NCI-H2029 treated with DMSO at 0.1 percent for 48 hours (cell line): Measurements from ENCODE around the gene HOXC9.

Source experiments
- DNase-seq: peaks from one replicate; lab custom pipeline; 2025; lab: John Stamatoyannopoulos, UW

Gene HOXC9

DNA sequence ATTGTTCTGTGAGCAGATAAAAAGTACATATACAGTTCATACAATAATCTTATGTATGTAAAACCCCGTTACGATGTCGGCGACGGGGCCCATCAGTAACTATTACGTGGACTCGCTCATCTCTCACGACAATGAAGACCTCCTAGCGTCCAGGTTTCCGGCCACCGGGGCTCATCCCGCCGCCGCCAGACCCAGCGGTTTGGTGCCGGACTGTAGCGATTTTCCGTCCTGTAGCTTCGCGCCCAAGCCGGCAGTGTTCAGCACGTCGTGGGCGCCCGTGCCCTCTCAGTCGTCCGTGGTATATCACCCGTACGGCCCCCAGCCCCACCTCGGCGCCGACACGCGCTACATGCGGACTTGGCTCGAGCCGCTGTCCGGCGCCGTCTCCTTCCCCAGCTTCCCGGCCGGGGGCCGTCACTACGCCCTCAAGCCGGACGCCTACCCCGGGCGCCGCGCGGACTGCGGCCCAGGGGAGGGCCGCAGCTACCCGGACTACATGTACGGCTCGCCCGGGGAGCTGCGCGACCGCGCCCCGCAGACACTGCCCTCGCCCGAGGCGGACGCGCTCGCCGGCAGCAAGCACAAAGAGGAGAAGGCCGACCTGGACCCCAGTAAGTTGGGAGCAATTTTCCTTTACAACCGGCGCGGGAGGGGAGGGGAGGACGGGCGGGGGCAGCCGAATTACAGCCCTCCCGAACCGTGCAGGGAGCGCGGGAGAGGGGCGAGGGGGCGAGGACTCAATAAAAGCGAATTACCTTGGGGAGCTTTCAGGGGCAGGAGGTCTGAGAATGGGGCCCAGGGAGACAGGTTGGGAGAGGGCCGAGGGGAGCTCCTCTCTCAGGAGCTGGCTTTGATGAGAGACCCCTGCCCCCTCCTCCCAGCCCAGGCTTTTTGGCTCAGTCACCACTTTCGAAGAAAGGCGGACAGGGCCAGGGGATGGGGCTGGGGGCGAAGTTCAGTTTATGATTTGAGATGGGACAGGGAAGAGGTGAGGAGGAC, at the start of gene HOXC9:
TSS of gene HOXC9 (plus strand) at position 46 of the 999 bp plus-strand sequence. CDS start at position 74, 28 bp downstream.
- no peak for DNase-seq

DNA sequence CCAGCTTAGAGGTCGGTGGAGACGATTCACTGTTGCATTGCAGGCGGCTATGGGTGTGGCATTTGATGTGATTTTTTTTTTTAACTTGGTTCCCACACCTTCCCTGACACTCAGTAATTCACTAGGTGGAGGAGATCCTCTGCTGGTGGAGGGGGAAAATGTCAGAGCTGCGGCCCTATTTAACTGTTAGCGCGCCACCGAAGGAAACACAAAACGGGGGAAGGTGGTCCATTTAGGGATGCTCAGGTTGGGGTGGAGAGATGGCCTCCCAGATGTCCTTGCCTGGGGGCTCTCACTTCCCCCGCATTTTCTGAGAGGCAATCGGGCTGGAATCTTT, 49.6 kb upstream of the HOXC9 start:
- DNase-seq, result no peak

DNA sequence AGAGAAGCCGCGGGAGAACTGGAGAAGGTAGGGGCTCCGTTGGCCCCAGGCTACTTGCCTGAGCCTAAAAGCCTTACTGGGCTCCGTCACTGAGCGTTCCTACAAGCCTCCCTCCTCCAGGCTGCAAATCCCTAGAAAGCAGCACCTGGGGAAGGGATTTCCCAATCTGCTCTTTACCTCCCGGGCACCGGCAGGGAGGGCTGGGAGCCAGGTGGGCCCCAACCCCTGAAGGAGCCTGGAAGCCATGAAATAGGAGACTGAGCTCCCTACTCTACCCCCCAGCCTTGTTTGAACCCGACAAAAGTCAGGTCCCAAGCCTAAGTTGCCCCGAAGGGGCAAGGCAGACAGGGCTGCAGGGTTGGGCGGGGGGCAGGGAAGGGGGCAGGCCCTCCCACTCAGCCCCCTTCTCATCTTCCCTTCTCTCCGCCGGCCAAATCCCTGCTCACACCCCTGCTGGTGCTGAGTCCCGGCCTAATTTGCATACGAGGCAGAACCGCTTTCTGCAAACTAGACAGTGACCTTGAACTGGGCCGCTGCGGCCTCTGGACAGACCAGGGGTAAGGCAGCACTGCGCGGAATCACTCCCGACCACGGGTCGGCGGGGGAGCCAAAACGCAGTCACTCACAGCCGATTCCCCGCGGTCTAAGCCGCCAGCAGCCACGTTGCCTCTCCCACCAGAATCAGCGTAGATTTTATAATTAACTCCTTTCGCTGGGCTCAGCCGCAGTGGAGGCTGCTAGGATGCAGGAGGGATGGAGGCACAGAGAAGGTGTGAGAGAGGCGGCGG, 49.0 kb upstream of the HOXC9 start:
- no peak for DNase-seq

DNA sequence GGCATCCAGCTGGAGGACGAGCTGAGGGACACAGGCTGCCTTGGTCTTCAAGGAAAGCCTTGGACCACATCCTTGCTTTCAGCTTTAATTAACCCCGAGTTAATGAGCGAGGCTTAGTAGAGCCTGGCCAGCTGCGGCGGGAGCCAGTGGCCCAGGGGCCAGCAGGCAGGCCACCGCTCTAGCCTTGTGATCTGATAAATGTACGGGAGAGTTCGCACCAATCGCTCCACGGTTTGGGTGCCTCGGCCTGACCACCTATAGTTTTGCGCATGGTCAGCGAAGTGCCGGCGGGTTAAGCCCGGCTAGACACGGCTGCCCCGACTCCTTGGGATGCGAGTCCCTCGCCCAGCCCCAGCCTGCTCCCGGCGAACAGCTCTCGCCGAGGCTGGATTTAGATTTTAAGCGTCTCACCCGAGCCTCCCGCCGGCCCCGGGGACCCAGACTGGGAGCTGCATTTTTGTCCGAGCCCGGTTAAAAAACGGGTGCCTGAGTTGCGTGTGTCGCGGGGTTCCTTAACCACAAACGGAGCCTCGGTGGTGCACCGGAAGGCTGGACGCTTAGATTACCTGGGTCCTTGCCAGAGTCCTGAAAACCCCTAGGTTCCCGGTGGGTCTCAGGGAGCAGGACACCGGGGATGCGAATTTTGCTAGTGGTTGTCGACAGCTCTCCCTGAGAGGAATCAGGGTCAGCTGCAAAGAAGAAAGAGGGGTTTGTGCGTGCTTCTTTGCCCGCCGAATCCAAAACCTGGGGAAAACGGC, 48.2 kb upstream of the HOXC9 start:
- no peak for DNase-seq

DNA sequence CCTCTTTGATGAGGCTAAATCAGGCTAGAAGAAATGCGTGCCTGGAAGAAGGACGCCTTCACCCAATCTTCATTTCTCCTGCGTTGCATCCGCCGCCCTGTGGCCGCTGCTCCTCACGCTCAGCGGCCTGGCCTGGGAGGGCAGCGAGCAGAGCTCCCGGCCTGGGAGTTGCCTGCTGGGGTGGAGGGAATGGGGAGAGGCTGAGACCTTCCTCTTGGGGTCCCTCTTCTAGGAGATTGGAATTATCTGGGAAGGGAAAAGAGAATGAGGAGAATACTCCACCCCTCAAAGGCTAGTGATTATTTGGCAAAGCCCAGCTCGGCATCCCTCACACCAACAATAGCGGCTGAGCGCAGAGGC, 47.6 kb upstream of the HOXC9 start:
- no peak for DNase-seq

DNA sequence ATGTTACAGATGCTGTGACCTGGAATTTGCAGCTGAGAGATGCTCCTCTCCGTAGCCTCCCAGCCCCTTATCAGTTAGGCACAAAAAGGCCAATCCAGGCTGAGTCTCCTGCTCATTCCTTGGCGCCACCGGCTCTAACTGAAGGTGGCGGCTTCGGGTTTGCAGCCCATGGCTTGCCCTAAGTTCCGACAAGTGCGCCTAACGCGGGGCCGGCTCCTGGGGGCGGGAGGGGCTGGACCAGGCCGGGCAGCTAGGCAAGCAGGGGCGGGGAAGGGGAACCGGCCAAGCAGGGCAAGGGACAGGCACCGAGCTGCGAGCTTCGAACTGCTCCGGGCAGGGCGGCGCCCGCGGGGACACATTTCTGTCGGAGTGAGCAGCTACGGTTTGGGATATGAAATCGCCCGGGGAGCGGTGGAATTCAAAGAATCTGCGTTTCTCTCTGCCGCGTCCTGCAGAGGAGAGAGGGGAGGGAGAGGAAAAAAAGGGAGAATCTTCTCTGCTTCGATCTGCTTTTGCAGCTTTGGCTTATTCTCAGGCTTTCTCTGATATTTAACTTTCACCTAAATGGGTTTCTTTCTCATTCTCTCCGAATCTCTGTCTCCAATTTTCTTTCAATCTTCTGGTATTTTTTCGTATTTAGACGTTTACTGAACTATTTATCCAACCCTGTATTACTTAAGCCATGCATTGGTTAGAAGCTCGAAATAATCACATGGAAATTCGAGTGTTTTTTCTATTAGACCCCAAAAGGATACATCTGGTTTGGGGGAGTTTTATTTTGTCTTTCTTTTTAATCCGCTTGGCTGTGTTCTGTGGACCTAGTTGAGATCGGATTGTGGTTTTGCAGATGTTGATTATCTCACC, 46.9 kb upstream of the HOXC9 start:
- DNase-seq, result no peak

DNA sequence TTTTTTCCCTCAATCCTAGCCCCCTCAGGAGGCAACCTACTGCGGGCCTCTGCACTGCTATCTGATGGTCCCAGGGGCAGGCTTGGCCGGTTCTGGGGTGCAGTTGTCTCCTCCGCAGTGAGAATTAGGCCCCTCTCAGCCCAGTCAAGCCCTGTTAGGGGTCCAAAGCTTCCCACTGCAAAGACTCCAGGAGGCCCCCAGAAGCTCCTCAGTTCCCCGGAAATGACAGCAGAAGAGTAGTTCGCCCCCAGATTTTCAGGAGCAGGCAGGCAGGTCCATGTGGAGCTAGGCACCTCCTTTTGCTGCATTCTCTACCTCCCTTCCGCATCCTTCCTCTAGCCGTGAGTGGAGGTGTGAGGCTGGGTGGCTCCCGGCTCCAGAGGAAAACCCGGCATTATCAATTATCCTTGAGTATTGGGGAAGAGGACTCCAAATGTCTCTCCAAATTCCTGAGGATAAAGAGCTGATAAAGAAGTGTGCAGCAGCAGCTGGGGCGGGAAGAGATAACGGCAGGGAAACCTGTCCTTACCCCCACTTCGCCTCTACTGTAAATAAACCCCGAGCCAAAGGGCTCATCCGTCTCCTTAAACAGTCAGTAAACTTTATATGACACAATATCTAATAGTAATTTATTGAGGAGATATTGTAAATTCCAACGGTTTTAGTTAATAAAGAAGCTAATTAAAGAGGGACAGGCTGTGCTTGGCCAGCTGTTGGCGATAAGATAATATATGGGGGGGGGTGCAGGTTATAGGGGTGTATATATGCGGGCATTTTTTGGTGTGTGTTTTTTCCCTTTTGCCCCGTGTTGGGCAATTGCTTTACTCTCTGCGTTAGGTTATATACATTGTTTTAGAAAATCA, 45.9 kb upstream of the HOXC9 start:
- no peak for DNase-seq

DNA sequence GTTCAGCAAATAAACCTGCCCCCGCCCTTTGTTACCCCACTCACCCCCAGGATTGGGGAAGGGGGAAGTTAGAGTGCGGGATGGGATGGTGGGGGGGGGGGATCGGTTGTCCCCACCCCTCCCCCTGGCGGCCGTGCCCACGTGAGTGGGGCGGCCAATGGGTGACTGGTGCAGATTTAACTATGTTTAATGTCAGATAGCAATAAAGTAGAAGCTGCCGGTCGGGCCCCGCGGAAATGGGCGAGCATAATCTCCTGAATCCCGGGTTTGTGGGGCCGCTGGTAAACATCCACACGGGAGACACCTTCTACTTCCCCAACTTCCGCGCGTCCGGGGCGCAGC, 45.3 kb upstream of the HOXC9 start, which contains the start of gene HOXC12:
TSS of gene HOXC12 (plus strand) at position 210 of the 342 bp plus-strand sequence. CDS start at position 237, 27 bp downstream.
- no peak for DNase-seq

DNA sequence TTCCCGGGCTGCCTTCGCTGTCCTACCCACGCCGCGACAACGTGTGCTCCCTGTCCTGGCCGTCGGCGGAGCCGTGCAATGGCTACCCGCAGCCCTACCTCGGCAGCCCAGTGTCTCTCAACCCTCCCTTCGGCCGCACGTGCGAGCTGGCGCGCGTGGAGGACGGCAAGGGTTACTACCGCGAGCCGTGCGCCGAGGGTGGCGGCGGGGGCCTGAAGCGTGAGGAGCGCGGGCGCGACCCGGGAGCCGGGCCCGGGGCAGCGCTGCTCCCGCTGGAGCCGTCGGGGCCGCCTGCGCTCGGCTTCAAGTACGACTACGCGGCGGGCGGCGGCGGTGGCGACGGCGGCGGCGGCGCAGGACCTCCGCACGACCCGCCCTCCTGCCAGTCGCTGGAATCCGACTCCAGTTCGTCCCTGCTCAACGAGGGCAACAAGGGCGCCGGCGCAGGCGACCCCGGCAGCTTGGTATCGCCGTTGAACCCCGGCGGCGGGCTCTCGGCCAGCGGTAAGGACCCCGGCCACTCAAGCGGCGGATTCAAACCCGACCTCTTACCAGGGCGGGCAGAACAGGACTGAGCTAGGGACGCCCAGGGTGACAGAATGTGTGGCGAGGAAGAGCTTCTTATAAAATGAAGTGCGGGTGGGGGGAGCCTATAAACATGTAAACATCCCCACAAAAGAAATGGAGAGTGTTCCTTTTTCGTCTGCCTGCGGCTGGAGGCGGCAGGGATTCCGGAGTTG, 44.8 kb upstream of the HOXC9 start:
- no peak for DNase-seq

DNA sequence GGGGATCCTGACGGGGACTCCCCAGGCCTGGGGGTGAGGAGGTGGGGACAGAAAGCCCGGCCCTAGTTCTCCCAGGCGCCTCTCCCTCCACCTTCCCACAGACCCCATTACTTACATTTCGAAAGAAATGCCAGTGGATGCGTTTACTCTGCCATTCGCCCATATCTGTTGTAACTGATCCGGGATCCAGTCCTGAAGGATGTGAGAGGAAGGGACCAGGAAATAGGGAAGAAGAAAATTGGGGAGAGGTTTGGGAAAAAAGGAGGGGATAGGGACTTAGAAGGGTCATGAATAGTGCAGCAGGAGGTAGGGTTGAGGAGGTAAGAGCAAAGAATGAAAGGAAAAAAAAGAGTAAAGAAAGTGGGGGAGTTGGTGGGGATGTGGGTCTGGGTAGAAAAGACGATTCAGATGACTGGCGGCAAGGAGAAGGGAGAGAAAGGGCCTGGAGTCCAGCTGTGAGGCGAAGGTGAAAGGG, 44.1 kb upstream of the HOXC9 start:
- DNase-seq, result no peak

DNA sequence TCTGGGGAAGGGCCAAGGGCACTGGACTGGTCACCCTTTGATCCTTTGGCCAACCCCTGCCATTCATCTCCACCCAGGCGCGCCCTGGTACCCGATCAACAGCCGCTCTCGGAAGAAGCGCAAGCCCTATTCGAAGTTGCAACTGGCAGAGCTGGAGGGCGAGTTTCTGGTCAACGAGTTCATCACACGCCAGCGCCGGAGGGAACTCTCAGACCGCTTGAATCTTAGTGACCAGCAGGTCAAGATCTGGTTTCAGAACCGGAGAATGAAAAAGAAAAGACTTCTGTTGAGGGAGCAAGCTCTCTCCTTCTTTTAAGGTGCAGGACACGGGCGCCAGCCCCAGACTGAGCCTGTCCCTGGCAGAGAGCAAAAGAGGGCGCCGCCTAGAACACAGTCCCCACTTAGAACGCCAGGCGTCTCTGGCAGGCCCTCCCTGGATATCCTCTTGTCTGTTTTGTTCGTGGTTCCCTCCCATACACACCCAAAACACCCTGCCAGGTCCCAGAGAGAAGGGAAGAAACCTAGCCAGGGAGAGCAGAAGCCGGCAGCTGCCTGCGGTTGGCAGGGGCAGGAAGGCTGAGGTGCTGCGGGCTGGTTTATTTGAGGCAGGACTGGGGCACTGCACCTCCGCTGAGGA, 43.6 kb upstream of the HOXC9 start:
- DNase-seq, result no peak

DNA sequence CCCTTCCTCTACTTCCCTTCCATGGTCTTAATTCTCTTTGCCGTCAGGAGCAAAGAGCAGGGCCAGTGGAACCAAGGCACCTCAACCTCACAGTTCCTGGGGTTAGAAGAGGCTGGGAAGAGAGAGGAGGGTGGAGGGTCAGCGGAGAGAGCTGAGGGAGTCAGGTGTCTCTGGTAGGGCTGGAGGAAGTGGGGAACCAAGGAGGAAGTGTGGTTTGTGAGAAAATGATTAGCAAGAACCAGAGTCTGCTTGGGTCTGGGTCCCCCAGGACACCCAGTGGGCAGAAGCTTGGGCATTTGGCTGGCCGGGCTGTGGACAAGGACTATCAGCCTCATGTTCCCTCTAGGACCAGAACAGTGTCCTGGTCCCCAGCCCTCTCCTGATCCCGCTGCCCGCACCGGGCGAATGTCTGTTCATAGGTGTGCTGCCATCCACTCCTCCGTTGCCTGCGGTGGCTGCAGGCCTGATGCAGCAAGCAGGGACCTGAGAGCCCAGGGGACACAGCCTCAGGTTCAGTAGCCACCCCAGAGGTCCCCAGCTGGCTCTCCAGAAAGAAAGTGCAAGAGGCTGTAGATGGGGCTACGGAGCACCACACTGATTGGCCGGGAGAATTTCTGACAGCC, 42.9 kb upstream of the HOXC9 start:
- no peak for DNase-seq

DNA sequence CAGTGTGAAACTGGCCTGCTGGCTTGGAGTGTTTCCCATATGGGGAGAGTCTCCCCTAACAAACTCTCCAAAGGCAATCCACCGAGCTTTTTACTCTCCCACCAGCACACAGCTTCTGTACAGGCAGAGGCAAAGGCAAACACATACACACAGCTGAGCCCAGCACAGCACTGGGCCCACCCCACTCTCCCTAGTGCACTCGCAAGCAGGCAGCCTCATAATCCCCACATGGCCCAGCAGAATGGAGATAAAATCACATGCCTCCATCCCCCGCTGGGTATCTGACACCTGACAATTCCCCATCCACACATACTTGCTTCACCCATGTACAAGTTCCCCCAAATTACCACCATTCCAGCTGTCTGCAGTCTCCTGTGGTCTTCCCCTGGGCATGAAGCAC, 41.8 kb upstream of the HOXC9 start:
- DNase-seq, result no peak

DNA sequence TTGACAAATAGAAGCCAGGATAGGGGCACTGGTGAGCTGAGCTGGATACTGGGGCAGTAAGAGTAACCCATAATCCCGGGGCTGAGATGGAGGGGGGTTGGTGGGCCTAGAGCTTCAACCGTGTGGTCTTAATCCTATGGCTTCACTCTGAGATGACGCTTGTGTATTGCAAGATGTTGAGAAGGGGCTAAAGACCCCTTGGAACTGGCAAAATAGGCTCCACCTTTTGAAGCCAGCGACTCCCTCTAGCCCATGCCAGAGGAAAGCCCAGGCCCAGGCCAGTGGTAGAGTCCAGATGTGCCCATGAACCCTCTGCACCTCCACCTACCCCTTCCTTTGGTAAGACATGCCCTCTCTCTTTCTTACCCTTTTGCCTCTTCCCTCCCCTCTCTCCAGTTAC, 40.6 kb upstream of the HOXC9 start:
- DNase-seq, result no peak

DNA sequence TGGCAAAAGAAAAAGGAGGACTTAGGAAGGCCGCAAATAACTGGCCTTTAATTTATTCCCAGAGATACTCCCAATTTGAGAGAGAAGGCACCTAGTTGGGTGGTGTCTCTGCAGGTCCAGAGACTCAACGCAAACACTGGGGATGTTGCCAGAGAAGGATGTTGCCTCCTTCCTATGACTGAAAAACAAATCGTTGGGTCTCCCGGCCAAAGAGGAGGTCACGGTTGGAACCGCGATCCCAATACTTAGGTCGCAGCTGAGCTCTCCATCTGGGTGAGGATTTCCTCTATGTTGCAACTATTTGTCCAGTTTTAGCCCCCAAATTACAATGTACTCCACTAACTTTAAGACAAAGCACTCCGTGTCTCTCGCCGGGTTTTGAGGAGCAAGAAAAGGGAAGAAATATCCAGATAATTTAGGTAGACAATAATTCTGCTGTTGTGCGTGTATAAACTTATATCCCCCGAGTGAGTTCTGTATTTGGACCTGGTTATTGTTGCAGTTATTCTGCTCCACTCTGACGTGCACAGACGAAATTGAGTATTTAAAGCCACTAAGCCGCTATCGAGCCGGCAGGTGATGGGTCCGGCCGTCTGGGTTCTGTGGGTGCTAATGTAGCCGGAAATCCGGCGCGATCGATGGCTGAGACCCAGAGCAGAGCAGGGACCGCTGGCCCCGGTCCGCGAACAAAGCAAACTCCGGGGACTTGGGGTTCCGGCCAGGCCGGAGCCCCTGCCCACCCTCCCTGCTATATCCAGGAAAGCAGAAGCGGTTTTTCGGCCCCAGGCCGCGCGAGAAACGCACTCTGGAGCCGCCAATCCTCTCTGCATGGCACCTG, 39.6 kb upstream of the HOXC9 start:
- no peak for DNase-seq

DNA sequence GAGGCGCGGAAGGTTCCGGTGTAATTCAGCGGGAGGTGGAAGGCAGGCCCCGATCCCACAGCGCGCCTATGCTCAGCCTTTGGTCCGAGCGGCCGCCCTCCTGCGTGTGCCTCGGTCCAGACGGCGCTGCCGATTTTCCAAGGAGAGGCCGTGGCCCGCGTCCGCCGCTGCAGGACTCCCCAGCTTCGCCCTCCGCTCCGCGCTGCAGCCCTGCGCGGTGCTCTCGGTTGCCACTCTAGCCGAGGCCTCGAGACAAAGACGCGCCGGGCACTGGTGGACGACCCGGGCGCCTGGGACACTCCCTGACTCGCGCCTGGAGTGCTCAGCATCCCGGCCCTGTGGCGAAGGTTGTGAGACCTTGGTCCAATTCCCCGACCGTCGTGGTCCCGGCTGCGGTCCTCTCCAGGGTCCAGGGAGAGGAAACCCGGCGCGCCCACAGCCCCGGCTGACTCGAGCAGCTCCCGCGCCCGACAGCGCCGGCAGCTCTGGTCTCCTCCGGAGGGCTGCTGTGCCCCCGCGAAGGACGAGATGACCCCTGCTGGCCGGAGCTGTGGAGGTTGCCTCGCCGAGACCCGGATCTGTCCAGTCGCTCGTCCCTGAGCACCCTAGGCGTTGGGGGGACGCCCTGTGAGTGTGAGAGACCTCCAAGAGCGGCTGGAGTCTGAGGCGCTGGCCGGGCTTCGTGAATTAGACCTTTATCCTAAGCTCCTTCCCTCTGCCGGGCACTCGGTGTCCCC, 38.8 kb upstream of the HOXC9 start:
- no peak for DNase-seq

DNA sequence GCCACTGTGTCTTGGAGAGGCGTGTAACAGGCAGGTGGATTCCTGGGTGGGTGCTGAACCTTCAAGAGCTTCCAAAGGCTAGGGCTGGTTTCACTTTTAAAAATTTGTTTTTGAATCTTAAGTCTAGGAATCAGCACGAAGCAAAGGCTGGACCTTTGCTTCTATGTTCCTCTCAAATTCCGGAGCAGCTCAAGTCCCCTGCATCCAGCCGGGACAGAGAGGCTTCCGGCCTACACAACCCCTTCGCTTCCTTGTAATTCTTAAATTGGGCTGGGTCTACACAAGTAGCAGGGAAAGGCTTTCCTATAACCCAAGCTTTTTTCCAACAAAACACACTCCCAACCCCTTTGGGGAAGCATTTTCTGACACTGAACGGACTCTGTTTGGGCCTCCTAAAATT, 37.0 kb upstream of the HOXC9 start:
- DNase-seq, result no peak
